GM19372 (cell line): ENCODE measurements around the gene SPAG16.

Experiments used
- ATAC-seq: cut with Tn5 transposase; IDR thresholded peaks from one replicate; pipeline ENCODE4 v1.9.1; 2021; ENCODE audit warnings: mild to moderate bottlenecking, low read depth, moderate library complexity; ENCODE audit not compliant: unreplicated experiment

Gene SPAG16

GRCh38 chr2:213787869-213788268 lies 503.6 kb downstream of the SPAG16 start:
- no peak for ATAC-seq

GRCh38 chr2:213789940-213790339 lies 505.7 kb downstream of the SPAG16 start:
- ATAC-seq = no peak

GRCh38 chr2:213792045-213792444 lies 507.8 kb downstream of the SPAG16 start:
- ATAC-seq = no peak

- ATAC-seq = no peak
Measured at GRCh38 chr2:213806125-213806726, 522.0 kb downstream of the SPAG16 start.

- no peak for ATAC-seq
Measured at GRCh38 chr2:213816583-213816982, 532.3 kb downstream of the SPAG16 start.

GRCh38 chr2:213818436-213818835 lies 534.2 kb downstream of the SPAG16 start:
- ATAC-seq = no peak

GRCh38 chr2:213834331-213834730 lies 550.1 kb downstream of the SPAG16 start:
- ATAC-seq = no peak

GRCh38 chr2:213834746-213835145 lies 550.5 kb downstream of the SPAG16 start:
- no peak for ATAC-seq

- no peak for ATAC-seq
Measured at GRCh38 chr2:213846856-213847255, 562.6 kb downstream of the SPAG16 start.

GRCh38 chr2:213847316-213847715 lies 563.1 kb downstream of the SPAG16 start:
- no peak for ATAC-seq

- no peak for ATAC-seq
Measured at GRCh38 chr2:213848631-213849030, 564.4 kb downstream of the SPAG16 start.

- ATAC-seq = no peak
Measured at GRCh38 chr2:213861638-213862037, 577.4 kb downstream of the SPAG16 start.

- no peak for ATAC-seq
Measured at GRCh38 chr2:213862407-213863076, 578.3 kb downstream of the SPAG16 start.

- ATAC-seq = no peak
Measured at GRCh38 chr2:213863541-213863940, 579.3 kb downstream of the SPAG16 start.

- ATAC-seq = no peak
Measured at GRCh38 chr2:213868526-213868925, 584.3 kb downstream of the SPAG16 start.

- ATAC-seq = no peak
Measured at GRCh38 chr2:213885485-213885884, 601.2 kb downstream of the SPAG16 start.

GRCh38 chr2:213914510-213914909 lies 630.2 kb downstream of the SPAG16 start:
- no peak for ATAC-seq

- no peak for ATAC-seq
Measured at GRCh38 chr2:213920014-213920413, 635.8 kb downstream of the SPAG16 start.

GRCh38 chr2:213923543-213923942 lies 639.3 kb downstream of the SPAG16 start:
- ATAC-seq = no peak

GRCh38 chr2:213934560-213934959 lies 650.3 kb downstream of the SPAG16 start:
- ATAC-seq = peak; percentile 100

- ATAC-seq = no peak
Measured at GRCh38 chr2:213958086-213958485, 673.8 kb downstream of the SPAG16 start.

- ATAC-seq = no peak
Measured at GRCh38 chr2:213959589-213959988, 675.3 kb downstream of the SPAG16 start.
